DND-41 (cell line): ENCODE measurements around the gene CCDC14.

Source experiments
- EZH2 ChIP-seq: IDR thresholded peaks from 3 replicates; pipeline ENCODE4 v1.6.1; 2012; ENCODE audit warnings: borderline replicate concordance, low read depth, mild to moderate bottlenecking, moderate library complexity, low read length, inconsistent platforms; ENCODE audit not compliant: severe bottlenecking
- TF ChIP-seq, protein P1 (sequence below): IDR thresholded peaks from 2 replicates; pipeline ENCODE4 v1.5.1; 2012; ENCODE audit warnings: borderline replicate concordance, low read length, moderate library complexity, mild to moderate bottlenecking; ENCODE audit not compliant: poor library complexity, severe bottlenecking; ENCODE audit errors: extremely low read depth

DNA sequence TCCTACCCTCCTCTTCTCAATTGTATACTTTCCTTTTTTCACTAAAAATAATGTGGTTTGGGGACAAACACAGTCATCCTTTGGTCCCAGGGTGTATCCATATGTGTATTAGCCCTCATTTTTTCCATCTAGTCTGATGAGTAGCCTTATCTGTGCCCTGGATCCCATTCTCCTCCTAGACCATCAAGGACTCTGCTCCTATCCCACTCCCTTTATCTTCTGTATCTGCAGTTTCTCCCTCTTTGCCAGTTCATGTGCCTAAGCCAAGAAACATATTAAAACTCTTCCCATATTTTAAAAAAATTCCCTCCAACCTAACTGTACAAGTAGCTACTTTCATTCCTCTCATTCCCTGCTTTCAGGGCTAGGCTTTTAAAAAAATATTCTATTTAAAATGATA, 25.2 kb downstream of the CCDC14 start:
- TF ChIP-seq, protein P1, sequence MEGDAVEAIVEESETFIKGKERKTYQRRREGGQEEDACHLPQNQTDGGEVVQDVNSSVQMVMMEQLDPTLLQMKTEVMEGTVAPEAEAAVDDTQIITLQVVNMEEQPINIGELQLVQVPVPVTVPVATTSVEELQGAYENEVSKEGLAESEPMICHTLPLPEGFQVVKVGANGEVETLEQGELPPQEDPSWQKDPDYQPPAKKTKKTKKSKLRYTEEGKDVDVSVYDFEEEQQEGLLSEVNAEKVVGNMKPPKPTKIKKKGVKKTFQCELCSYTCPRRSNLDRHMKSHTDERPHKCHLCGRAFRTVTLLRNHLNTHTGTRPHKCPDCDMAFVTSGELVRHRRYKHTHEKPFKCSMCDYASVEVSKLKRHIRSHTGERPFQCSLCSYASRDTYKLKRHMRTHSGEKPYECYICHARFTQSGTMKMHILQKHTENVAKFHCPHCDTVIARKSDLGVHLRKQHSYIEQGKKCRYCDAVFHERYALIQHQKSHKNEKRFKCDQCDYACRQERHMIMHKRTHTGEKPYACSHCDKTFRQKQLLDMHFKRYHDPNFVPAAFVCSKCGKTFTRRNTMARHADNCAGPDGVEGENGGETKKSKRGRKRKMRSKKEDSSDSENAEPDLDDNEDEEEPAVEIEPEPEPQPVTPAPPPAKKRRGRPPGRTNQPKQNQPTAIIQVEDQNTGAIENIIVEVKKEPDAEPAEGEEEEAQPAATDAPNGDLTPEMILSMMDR, result no peak
- TF ChIP-seq EZH2, result no peak
